KOPT-K1 (cell line): Measurements from ENCODE around the gene GTF3C1.
"Not testable (repeated sequence)": the region's sequence is repeated elsewhere in the genome, so short reads cannot be mapped to it uniquely, and the experiment has no call there.

Source experiments
- H3K27ac ChIP-seq: fragments of 200-600 bp; sonication (generic); 2 replicates; pipeline ENCODE4 v1.5.1; 2016; ENCODE audit warnings: antibody characterized with exemption, mild to moderate bottlenecking, low read depth, low read length; ENCODE audit not compliant: poor library complexity, severe bottlenecking
- H3K36me3 ChIP-seq: fragments of 200-600 bp; sonication (generic); 2 replicates; pipeline ENCODE4 v1.5.1; 2017; ENCODE audit warnings: antibody characterized with exemption, mild to moderate bottlenecking, low read length, moderate library complexity; ENCODE audit not compliant: insufficient read depth
- H3K9me3 ChIP-seq: fragments of 200-600 bp; sonication (generic); 2 replicates; pipeline ENCODE4 v1.5.1; 2017; ENCODE audit warnings: antibody characterized with exemption, low read length, mild to moderate bottlenecking; ENCODE audit not compliant: insufficient read depth, poor library complexity, severe bottlenecking

The GTF3C1 gene

GRCh38 chr16:27446721-27447120, 103.0 kb downstream of the GTF3C1 start:
- Histone ChIP-seq H3K36me3 (no peaks in the 10 kb centered on the region), H3K9me3 (peaks cover 15% of the 10 kb centered on the region), H3K27ac (peak overlapping the region; percentile 44)

GRCh38 chr16:27445502-27446175, 104.1 kb downstream of the GTF3C1 start:
- Histone ChIP-seq H3K9me3 (peaks cover 15% of the 10 kb centered on the region), H3K27ac (peak overlapping the region; percentile 44), H3K36me3 (no peaks in the 10 kb centered on the region)

- H3K27ac ChIP-seq = no peak overlapping the region
- no peaks in the 10 kb centered on the region for H3K36me3 ChIP-seq
- H3K9me3 ChIP-seq = peaks cover 15% of the 10 kb centered on the region
Observed at GRCh38 chr16:27444470-27444869, 105.2 kb downstream of the GTF3C1 start.

DNA sequence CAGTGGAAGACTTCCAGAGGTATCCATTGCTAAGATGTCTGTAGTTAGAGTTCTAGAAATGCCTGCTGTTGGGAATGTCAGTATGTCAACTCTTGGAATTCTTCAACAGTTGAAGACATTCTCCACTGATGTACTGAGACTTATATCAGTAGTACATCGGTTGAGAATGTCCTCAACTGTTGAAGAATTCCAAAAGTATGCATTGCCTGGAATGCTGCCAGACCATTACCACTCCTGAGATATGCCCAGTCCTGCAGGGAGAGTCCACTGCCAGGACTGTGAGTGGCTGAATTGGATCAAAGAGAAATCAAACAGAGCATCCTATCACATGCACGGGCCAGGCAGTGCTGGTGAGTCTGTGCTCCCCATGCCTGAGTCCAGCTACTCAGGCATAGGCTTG, 105.7 kb downstream of the GTF3C1 start:
- peaks cover 15% of the 10 kb centered on the region for H3K9me3 ChIP-seq
- H3K27ac ChIP-seq = no peak overlapping the region
- no peaks in the 10 kb centered on the region for H3K36me3 ChIP-seq

DNA sequence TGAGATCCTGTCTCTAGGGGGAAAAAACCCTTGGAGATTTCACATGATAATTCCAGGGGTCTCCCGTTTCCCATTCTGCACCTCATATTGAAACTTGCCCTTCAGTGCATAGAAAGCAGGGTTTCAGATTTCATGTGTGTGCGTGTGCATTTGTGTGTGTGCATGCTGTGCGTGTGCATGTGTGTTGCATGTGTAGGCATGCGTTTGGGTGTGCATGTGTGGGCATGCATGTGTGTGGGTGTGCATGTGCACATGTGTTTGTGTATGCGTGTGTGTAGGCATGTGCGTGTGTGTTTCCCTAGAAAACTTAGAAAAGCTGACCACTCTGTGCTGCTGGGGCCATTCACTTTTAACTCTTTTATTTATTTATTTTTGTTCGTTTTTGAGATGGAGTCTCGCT, 107.7 kb downstream of the GTF3C1 start:
- peaks cover 15% of the 10 kb centered on the region for H3K9me3 ChIP-seq
- no peaks in the 10 kb centered on the region for H3K36me3 ChIP-seq
- no peak overlapping the region for H3K27ac ChIP-seq

DNA sequence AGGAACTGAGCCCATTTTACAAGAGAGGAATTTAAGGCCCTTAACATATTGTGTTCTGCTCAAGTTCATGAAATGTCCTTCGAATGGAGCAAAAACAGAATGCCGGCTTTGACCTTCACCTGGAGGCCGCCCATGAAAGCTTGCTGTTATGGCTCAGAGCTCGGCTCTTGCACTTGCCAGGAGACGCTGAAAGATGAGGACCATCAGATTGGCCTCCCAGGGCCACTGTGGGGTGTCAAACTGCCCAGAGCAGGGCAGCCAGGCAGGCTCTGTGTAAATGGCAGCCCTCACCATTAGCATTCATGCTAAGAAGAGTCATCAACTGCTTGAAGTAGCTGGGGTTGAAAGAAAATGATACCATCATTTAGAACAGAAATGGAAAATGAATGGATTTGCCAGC, 108.4 kb downstream of the GTF3C1 start:
- H3K27ac ChIP-seq = no peak overlapping the region
- peaks cover 15% of the 10 kb centered on the region for H3K9me3 ChIP-seq
- no peaks in the 10 kb centered on the region for H3K36me3 ChIP-seq

DNA sequence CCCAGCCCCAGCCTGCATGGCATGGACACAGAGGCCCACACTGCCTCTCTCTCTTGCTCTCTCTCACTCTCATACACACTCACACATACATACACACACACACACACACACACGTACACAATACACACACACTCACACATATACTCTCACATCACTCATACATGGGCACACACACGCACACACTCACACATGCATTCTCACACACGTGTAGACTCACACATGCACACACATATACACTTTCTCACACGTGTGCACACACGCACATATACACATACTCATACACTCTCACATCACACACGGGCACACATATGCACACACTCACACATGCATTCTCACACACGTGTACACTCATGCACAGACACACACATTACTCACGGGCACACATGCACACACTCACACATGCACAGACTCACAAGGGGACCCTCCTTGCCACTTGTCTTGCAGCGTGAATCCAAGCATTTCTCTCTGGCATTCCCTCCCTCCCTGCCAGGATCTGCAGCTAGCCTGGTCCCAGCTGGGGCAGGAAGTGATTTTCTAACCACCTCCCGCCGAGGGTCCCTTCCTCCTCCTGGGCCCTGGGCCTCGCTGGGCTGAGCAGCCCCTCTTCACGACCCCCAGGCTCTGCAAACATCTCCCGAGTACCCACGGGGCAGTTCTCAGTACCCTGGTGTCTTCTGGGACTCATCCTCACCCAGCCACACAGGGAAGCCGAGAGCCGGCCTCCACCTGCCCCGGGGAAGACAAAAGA, 110.3 kb downstream of the GTF3C1 start:
- Histone ChIP-seq H3K36me3 (no peaks in the 10 kb centered on the region), H3K27ac (no peak overlapping the region)

GRCh38 chr16:27437946-27438345, 111.8 kb downstream of the GTF3C1 start:
- H3K27ac ChIP-seq = no peak overlapping the region
- no peaks in the 10 kb centered on the region for H3K9me3 ChIP-seq
- no peaks in the 10 kb centered on the region for H3K36me3 ChIP-seq

More for the DNA sequence above, 110.3 kb downstream of the GTF3C1 start:
- H3K9me3 ChIP-seq = peaks cover 6% of the 10 kb centered on the region

- Histone ChIP-seq H3K36me3 (no peaks in the 10 kb centered on the region), H3K27ac (no peak overlapping the region), H3K9me3 (no peaks in the 10 kb centered on the region)
Observed at GRCh38 chr16:27436921-27437650, 112.6 kb downstream of the GTF3C1 start.

DNA sequence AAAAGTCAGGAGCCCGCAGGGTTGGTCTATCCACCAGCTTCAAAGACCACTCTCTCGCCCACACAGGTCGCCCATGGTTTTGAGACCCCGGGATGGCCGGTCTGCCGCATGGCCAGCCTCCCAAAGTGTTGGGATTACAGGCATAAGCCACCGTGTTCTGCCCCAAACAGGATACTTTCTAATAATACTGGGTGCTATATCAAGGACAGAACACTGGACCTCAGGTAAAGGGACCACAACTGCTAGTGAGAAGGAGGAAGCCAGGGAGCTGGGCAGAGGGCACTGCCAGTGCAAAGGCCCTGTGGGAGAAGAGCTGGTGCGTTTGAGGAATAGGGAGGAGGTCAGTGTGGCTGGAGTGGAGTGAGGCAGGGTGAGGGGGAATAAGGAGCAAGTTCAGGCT, 113.6 kb downstream of the GTF3C1 start:
- Histone ChIP-seq H3K27ac (no peak overlapping the region), H3K9me3 (no peaks in the 10 kb centered on the region), H3K36me3 (no peaks in the 10 kb centered on the region)

- not testable (repeated sequence) for H3K36me3 ChIP-seq, H3K27ac ChIP-seq
Observed at GRCh38 chr16:27435146-27435545, 114.6 kb downstream of the GTF3C1 start.

GRCh38 chr16:27434141-27435051, 115.3 kb downstream of the GTF3C1 start:
- no peak overlapping the region for H3K27ac ChIP-seq
- H3K9me3 ChIP-seq = no peaks in the 10 kb centered on the region
- H3K36me3 ChIP-seq = no peaks in the 10 kb centered on the region

More at GRCh38 chr16:27435146-27435545, 114.6 kb downstream of the GTF3C1 start:
- not testable (repeated sequence) for H3K9me3 ChIP-seq

- H3K9me3 ChIP-seq = no peaks in the 10 kb centered on the region
- no peak overlapping the region for H3K27ac ChIP-seq
- H3K36me3 ChIP-seq = no peaks in the 10 kb centered on the region
Observed at GRCh38 chr16:27433636-27434035, 116.1 kb downstream of the GTF3C1 start.

DNA sequence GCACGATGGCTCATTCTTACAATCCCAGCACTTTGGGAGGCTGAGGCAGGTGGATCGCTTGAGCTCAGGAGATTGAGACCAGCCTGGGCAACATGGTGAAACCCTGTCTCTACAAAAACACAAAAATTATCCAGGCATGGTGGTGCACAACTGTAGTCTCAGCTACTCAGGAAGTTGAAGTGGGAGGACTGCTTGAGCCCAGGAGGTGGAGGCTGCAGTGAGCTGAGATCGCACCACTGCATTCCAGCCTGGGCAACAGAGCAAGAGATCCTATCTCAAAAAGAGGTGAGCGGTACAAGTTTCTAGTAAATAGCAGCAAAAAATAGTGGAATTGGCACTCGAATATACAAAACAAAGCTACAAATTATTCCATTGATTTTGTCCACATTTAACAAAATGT, 116.5 kb downstream of the GTF3C1 start:
- not testable (repeated sequence) for H3K27ac ChIP-seq, H3K36me3 ChIP-seq, H3K9me3 ChIP-seq
